GM18517 (cell line): ENCODE data around the gene HIRIP3.

Experiments
- ATAC-seq: cut with Tn5 transposase; IDR thresholded peaks from one replicate; pipeline ENCODE4 v1.9.1; 2021; ENCODE audit warnings: mild to moderate bottlenecking, moderate library complexity; ENCODE audit not compliant: unreplicated experiment

HIRIP3 gene

DNA sequence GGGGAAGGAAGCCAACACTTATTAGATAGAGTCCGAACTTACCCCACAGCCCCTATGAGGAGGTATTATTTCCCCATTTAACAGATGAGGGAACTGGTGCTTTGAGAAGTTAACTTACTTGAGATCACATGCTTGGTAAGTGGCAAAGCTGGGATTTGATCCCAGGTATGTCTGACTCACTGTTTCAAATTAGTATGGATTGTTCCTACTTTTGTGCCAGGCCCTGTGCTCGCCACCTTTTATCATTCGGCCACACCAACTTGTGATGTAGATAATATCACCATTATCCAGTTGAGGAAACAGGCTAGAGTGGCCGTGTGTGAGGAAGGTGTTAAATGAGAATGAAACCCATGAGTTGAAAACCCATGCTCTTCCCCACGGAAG is 10.7 kb downstream of the HIRIP3 start:
- ATAC-seq = no peak

GRCh38 chr16:29984137-29984763 is 11.2 kb downstream of the HIRIP3 start:
- ATAC-seq = no peak

DNA sequence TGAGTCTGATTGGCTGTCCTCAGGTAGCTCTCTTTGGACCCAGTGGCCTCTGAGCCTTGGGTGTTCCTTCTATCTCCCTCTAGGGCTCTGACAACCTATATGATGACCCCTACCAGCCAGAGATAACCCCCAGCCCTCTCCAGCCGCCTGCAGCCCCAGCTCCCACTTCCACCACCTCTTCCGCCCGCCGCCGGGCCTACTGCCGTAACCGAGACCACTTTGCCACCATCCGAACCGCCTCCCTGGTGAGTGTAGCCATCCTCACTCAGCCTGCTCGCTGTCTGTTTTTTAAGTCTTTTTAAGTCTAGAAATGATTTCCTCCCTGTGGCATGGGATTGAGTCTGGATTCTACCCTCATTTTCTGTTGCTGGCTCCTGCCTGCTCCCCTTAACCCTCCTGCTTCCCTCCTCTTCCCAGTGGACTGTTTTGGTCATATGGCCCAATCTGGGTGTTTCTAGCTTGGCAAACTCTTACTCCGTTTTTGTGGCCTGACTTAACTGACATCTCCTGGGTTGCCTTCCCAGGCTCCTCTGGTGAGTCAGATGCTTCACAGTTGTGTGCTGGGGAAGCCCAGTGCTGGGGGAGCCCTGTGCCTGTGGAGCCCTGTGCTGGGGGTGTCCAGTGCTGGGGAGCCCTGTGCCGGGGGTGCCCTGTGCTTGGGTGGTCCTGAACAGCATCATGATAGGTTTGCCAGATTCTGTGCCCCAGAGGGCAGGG is 11.8 kb downstream of the HIRIP3 start:
- no peak for ATAC-seq

- ATAC-seq = no peak
Measured at GRCh38 chr16:29982560-29983419, 12.6 kb downstream of the HIRIP3 start.

DNA sequence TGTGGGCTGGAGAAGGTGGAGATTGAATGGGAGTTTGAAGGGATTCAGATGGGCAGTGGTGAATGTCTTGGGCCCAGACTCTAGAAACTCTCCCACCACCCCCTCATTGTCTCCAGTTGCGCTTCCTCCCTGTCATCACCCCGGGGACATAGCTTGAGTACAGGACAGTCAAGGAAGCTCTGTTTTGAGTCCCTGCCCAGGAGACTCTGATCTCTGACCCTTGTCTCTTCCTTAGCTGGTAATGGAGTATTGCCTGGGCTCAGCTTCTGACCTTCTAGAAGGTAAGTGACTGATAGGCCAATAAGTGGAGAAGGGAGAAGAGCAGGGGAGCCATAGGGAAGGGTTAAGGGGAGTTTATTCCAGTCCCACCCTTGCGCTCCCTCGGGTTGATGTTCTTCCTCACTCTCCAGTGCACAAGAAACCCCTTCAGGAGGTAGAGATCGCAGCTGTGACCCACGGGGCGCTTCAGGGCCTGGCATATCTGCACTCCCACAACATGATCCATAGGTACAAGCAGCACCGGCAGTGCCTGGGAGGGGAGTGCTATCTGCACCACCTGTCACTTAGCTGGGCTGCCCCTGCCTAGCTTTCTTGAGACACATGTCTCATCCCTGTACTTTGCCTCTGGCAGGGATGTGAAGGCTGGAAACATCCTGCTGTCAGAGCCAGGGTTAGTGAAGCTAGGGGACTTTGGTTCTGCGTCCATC is 16.7 kb downstream of the HIRIP3 start:
- no peak for ATAC-seq

GRCh38 chr16:29978081-29978480 is 17.3 kb downstream of the HIRIP3 start:
- no peak for ATAC-seq

DNA sequence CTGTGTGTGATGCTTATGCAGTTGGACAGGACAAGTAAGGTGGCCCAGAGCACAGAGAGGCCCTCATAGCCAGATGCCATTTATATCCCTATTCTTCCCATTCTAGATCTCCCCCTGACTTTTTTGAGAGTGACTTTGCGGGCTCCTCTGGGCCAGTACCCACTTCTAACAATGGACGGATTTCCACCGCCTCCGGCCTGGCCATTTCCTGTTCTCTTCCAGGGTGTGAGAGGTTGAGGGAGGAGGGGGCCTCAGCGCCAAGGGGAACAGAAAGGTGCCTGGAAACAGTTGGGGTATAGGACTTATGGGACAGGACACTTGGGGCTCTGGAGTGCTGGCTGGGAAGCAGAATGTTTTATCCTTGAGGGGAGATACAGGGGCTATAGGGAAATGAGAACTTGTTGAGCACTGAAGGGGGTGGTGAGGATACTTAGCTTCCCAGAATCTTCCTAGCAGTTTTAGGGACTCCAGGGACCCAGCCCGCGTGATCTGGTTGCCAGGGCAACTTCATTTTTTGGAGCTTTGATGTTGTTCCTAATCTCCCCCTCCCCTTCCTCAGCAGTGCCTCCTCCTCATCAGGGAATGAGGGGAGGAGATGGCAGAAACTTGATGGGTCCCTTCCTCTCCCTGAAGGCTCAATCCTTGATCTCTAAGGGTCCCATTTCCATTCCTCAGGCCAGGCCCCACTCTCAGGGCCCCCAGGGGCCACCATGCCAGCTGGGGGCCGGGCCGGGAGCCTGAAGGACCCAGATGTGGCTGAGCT is 18.2 kb downstream of the HIRIP3 start:
- no peak for ATAC-seq

GRCh38 chr16:29975811-29976511 is 19.5 kb downstream of the HIRIP3 start:
- ATAC-seq = no peak

- no peak for ATAC-seq
Measured at GRCh38 chr16:29975134-29975538, 20.3 kb downstream of the HIRIP3 start.

- ATAC-seq = peak; percentile 12
Measured at GRCh38 chr16:29974291-29975133, 20.9 kb downstream of the HIRIP3 start.

DNA sequence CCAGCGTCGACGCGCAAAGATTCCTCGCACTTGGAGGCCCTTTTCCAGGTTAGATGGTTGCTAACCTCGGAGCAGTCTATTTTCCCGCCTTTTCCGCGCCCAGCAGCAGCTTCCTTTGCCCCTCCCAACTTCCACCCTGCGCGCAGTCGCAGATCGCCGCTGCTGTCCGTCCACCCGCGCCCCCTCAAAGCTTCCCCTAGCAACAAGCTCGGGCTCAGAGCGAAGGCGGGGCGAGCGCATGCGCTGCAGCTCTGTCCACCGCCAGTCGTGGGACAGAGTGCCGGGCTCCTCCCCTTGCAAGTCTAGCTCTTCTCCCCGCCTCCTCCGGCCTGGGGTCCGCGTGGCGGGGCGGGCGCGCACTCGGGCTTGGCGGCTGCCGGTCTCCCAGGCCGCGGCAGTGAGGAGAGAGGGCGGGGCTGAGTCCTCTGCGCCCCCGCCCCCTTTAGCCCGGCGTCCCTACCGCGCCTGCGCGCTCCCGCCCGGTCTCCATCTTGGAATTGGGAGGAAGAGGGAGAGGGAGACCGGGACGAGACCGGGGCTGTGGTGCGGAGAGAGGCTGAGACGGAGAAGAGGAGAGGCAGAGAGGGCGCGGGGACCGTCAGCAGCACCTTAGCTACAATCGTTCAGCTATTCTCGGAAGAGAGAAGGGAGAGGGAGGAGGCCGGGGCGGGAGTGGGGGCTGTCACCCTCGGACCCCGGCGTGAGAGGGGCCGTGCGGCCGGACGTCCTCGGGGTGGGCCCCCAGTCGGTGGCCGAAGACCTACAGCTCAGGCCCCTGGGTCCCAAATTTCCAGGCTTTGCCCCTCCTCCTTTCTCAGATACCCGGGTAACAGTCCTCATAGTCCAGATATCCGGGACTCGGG is 21.8 kb downstream of the HIRIP3 start, which contains the start of gene TAOK2:
Gene TAOK2, plus strand, starts transcription at position 485 of the 863 bp plus-strand sequence. CDS start 3,905 bp downstream, outside the sequence.
- ATAC-seq = peak; percentile 89

- ATAC-seq = no peak
Measured at GRCh38 chr16:29972992-29973383, 22.4 kb downstream of the HIRIP3 start.

DNA sequence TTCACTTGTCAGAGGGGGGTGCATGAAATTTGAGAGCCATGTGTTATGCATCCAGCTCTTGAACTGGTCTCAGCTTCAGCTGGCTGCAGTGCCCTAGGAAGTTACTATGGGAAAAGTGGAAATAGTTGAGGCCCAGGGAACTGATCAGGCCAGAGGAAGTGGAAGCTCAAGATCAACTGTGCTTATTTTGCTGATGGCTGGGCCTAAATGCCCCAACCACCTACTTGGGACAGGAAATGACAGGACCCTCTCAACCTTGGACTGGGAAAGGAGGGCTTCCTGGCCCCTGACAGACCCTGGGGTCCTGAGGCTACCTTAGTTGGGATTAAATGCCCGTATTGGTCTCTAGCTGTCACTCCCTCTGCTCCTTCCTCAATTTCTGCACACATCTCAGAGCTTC is 22.9 kb downstream of the HIRIP3 start:
- ATAC-seq = no peak

DNA sequence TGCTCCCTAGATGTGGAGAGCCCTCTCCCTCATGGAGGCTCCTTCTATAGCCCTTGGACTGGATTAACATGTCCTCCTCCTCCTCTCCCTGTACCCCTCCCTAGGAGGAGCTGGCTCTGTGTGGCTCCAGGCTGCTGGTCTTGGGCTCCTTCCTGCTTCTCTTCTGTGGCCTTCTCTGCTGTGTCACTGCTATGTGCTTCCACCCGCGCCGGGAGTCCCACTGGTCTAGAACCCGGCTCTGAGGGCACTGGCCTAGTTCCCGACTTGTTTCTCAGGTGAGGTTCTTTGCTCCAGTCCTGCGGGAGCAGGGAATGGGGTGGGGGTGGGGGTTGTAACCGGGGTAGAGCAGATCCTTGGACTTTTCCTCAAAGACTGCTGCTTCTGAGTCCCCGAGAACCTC is 24.1 kb downstream of the HIRIP3 start:
- ATAC-seq = no peak

GRCh38 chr16:29968205-29968604 is 27.2 kb downstream of the HIRIP3 start:
- no peak for ATAC-seq

- ATAC-seq = no peak
Measured at GRCh38 chr16:29963021-29963743, 32.2 kb downstream of the HIRIP3 start.

DNA sequence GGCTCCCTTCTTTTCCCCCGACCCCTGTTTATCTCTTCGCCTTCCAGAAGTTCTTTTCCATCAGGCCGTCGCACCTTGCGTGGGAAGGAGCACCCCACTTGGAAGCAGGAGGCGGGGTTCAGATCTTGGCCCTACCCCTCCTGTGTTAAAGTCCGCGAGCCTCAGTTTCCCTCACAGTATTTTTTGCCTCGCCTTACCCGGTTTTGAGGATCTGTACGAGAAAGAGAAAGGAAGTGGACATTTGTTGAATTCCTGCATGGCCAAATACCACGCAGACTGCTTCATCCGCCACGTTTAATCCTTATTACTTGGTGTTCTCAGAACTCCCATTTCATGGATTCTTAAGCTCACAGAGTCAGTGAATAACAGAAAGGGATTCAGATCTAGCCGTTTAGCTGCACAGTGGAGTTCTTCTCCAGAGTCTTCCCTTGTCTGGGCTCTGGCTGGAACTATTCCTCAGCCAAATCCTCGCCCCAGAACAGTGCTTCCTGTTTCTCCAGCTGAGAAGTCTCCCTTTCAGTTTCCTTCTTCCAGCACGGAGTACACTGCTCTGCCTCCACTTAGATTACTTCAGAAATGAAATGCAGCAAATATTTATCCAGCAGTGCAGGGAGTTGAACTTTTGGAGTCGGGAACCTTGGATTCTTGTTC is 32.9 kb downstream of the HIRIP3 start:
- no peak for ATAC-seq
